Testis (tissue), 2 donors: ENCODE measurements around the gene PRKAR1B.

ENCODE experiments used
- POLR2A ChIP-seq: fragments of 450-650 bp; IDR thresholded peaks from one replicate; pipeline ENCODE4 v1.6.1; 2017; ENCODE audit warnings: antibody characterized with exemption, mild to moderate bottlenecking, moderate library complexity
- TF ChIP-seq, protein P1 (sequence below), 3 experiments: fragments of 450-650 bp in 2 of 3; fragments of 200-600 bp in 1 of 3; sonication (generic) in 1 of 3; IDR thresholded peaks; one replicate each; pipeline ENCODE4 v1.5.1; 2016 to 2019; ENCODE audit warnings: antibody characterized with exemption in 3 of 3, mild to moderate bottlenecking in 2 of 3, moderate library complexity in 1 of 3

DNA sequence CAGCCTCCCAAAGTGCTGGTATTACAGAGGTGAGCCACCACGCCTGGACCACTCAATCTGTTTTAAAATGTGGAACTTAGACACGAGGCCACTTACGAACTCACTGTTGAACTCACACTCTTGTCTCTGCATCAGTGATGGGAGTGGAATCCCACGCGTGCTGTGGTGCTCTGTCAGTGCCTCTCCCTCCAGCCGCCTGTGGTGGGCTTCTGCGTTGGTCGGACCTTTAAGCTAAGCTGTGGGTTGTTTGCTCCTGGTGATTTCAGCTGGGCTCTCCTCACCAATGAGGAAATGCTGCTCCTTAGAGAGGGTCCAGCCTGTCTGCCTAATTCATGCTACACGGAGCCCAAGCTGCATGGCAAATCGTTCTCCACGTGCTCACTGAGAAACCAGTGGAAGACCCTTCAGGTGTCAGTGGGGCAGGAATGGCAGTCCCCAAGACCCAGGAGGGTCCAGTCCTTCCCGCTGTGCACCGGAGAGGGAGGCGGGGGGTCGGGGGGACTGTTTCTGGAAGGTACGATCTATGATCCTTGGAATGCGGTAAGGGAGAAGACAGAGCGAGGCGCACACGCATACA, 17.9 kb upstream of the PRKAR1B start:
- TF ChIP-seq, protein P1, sequence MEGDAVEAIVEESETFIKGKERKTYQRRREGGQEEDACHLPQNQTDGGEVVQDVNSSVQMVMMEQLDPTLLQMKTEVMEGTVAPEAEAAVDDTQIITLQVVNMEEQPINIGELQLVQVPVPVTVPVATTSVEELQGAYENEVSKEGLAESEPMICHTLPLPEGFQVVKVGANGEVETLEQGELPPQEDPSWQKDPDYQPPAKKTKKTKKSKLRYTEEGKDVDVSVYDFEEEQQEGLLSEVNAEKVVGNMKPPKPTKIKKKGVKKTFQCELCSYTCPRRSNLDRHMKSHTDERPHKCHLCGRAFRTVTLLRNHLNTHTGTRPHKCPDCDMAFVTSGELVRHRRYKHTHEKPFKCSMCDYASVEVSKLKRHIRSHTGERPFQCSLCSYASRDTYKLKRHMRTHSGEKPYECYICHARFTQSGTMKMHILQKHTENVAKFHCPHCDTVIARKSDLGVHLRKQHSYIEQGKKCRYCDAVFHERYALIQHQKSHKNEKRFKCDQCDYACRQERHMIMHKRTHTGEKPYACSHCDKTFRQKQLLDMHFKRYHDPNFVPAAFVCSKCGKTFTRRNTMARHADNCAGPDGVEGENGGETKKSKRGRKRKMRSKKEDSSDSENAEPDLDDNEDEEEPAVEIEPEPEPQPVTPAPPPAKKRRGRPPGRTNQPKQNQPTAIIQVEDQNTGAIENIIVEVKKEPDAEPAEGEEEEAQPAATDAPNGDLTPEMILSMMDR (IDR thresholded peaks at IDR 0.05), result no peak
- no peak for TF ChIP-seq POLR2A
